HG03196 (cell line): ENCODE results near the gene FDXR.

Experiments
- ATAC-seq: cut with Tn5 transposase; IDR thresholded peaks from one replicate; pipeline ENCODE4 v1.9.1; 2021; ENCODE audit not compliant: unreplicated experiment

FDXR gene

DNA sequence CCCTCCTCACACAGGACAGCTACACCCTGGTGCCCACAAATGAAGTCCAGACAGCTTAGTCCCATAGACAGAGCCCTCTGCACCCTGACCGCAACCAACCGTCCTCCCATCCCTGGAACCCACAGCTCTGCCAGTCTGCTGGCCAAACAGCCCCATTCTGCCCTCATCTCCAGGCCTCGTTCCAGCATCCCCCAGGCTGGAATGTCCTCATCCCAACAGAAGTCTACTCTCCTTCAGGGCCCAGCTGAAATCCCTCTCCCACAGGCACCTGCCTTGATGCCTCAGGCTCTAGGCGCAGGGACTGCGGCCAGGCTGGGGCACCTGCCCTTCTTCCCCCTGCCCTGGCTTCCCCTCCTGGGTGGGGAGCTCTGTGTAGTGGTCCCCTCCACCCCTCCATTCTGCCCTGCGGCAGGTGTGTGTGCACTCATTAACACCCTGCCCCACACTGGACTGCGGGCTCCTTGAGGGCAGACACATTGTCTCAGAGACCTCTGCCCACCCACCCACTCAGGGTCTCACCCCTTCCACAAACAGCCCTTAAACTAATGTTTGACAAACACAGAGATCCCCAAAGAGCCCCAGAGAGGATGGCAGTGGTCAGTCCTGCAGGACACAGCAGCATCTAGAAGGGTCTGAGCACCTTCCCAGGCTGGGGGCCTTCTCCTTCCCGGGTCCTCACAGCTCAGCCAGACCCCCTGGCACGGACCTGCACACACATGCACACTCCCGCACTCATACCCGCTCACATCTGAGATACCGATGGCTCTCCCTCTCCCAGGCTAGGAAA lies 13.9 kb downstream of the FDXR start:
- no peak for ATAC-seq

DNA sequence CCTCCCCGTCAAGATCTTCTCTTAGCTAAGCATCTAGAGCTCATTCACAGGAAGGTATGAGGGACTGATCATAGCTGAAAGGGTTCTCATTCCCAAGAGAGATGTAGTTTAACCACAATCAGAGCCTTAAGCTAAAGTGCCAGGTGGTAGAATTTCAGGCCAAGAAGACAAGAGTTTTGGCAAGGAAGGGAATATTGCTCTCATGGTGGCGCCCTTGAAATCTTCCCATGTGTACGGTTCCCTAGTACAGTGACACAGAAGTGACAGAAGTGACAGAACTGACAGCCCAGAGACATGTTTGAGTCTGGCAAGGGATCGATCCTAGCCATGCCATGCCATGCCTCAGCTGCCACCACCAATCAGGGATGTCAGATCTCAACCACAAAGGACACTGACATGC lies 15.6 kb downstream of the FDXR start:
- ATAC-seq: no peak

DNA sequence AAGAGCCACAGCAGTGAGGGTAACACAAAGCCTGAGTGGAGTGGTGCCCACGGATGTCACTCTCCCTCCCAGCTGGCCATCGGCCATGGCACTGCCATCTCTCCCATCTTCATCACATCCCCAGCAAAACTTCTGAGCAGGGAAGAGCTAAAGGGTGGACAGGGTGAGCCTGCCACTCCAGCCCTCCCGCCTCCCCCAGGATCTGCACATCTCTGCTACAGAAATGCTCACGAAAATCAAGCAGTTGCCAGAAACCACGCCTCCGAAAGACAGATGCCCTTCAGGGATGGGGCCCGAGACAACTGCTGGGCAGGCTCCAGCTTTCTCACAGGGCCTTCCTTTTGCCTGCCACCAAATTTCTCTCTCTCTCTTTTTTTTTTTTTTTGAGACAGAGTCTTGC lies 16.7 kb downstream of the FDXR start:
- ATAC-seq: no peak

DNA sequence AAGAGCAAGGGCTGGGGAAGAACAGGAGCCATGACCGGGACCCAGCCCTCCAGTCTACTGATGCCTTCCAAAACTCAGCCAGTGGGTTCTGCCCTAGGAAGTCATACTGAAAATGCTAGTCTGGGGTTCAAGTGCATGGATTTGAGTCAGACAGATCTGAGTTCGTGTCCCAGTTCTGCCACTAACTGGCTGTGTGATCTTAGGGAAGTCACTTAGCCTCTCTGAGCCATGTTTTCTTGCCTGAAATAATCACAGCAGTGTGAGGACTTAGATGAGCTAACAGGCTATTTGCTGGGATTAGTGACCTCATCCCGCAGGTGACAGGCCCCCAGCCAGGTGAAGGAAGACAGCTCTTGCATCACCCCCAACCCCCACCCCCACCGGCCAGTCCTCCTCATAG lies 17.5 kb downstream of the FDXR start:
- ATAC-seq: no peak

DNA sequence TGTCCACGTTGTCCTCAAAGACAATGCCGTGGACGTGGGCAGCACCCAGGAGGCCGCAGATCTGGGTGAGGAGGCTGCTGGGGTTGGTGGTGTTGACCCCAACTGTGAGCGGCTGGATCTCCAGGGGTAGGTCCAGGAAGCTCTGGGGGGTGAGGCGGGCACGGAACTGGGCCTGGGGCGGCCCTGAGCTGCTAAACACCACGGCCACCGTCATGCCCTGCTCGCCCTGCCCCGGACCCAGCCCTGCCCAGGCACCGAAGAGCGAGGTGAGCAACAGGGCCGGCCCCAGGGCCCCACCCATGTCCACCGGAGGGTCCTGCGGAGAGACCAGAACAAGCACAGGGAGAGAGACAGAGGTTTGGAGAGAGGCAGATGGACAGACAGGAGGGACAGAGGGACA lies 18.0 kb downstream of the FDXR start:
- no peak for ATAC-seq

DNA sequence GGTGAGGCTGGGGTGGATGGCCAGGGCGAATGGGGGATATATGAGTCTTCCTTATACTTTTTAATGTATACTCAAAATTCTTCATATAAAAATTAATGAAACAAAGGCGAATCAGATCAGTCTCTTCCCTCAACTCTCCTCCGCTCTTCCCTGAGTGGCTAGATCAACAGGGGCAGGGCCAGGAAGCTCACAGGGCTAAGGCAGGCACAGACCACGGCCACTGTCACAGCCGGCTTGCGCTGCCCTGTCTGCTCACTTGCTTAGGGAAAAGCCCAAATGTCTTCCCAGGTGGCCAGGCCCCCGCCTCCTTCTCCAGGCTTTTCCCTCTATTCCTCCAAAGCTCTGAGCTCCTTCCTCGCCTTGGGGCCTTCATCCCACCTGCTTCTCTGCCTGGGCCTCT lies 19.1 kb downstream of the FDXR start:
- ATAC-seq: no peak

DNA sequence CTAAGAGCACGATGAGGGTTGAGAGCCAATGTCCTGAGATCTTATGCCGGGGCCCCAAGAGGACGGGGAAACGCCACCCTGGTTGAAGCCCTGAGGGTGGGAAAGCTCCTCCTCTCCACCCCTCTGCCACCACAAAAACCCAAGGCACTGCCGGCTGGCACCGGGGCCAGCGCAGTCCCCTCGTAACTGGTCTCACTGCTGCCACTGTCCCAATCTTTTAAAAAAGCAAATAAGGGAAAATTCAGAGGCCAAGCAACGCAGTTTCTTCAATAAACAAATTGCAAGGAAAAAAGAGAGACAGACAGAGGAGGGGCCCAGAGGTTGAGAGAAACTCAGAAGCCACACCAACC lies 19.8 kb downstream of the FDXR start:
- ATAC-seq: no peak

DNA sequence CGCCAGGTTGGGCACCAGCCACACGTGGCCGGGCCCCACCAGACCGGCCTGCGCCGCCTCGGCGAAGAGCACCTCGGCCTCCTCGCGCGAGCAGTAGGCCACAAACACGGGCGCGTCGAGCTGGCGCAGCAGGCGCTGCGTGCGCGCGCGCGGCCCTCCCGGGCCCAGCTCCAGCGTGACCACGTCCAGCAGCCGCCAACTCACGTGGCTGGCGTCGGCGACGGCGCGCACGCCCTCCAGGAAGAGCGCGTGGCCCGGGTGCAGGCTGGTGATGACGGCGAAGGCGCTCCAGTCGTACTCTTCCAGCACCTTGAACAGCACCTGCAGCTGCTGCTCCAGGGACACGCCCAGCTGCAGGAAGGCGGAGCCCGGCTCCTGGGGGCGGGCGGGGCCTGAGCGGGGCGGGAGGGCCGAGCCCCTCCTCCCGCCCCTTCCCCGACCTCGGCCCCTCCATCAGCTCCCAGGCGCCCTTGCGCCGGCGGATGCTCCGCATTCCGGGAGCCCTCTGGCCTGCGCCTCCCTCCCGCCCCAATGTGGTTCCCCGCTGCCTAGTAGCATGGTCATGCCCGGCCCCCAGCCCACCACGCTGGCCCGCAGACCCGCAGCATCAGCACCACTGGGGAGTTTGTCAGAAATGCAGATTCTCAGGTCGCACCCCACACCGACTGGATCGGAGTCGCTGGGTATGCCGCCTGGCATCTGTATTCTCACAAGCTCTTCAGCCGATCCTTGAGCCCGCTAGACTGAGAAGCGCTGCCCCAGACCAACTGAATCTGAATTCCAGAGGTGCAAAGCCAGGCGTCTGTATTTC lies 20.4 kb downstream of the FDXR start:
- no peak for ATAC-seq

DNA sequence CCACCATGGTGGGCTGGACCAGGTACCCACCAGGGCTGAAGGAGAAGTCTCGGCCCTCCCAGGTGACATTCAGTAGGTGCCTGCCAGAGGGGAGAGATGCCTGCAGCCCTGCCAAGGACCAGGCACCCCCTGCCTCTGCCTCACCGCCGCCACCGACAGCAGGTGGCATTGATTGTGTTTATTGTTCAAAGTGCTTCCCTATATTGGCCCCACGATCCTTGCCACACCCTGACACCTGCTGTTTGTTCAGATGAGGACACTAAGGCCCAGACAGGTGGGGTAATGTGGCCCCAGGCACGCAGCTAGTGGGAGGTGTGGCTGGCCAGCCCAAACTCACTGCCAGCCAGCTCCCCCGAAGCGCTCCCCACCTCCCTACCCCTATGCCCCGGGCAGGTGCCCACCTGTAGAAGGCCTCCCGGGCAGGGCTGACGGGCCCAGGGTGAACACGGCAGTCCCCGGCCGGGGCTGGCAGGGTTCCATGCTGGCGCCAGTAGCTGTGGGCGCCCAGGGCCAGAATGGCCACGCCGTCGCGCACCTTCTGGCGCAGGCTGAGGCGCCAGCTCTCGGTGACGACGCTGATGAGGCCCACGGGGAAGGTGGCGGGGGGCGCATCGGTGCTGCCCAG lies 21.1 kb downstream of the FDXR start:
- no peak for ATAC-seq

DNA sequence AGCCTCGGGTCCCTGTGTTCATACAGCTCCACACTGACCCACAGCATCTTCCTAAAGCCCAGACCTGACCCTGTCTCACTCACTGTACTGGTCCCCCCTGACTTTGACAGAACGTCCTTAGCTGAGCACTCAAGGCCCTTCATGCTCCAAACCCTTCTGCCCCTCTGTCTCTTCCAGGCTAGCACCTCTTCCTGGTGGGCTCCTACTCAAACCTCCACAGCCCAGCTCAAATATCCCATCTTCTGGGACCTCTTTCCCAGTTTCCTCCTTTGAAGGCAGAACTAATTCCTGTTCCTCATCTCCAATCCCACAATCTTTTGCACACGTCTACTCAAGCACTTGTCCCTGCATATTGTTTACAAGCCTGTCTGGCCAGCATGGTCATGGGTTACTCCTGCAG lies 21.9 kb downstream of the FDXR start:
- ATAC-seq: no peak

DNA sequence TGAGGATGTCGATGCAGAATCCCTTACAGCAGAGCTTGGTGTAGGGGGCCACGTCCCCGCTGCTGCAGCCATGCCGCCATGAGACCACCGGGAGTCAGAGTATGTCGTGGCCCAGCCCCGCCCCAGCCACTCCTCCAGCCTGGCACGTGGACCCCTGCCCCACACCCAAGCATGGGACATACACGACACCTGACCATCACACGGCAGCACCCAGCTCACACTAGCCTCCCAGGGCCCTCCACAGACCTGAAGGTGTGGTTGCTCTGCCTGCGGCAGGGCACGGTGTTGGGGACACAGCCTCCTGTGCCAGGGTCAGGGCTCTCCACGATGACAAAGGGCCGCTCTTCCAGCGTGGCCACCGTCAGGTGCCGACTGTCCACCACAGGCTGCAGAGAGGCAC lies 22.5 kb downstream of the FDXR start:
- no peak for ATAC-seq

DNA sequence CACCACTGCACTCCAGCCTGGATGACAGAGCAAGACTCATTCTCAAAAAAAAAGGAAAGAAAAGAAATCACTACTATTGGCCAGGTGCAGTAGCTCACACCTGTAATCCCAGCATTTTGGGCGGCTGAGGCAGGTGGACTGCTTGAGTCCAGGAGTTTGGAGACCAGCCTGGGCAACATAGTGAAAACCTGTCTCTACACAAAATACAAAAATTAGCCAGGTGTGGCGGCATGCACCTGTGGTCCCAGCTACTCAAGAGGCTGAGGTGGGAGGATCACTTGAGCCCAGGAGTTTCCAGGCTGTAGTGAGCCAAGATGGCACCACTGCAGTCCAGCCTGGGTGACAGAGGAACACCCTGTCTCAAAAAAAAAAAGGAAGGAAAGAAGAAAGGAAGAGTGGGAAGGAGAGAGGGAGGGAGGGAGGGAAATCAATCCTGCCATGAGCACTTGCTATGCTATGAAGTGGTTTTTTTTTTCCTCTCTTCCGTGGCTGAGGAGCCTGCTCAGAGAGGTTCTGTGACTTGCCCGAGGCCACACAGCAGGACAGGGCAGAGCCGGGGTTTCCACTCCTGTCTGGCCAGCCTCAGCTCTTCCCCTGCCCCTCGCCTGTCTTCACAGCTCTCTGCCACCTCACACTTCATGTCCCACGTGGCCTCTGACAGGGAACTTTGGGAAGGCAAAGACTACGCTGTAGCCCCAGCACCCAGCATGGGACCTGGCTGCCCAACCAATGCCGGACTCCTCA lies 24.0 kb downstream of the FDXR start:
- ATAC-seq: no peak

DNA sequence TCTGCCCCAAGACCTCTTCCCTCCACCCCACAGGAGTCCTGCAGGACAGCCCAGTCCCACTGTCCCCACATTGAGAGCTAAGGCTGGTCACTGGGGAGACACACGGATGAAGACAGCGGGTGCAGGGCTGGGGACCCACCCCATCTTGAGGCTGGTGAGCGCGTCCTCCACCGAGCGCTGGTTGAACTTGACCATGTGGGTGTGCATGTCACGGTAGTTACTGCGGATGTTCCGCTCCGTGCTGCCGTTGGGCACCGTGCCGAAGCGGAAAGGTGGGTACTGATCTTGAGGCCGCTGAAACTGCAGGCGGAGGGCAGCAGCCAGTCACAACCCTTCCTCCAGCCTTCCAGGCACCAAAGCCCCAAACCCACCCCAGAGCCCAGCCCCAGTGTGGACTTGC lies 26.2 kb downstream of the FDXR start:
- ATAC-seq: no peak

DNA sequence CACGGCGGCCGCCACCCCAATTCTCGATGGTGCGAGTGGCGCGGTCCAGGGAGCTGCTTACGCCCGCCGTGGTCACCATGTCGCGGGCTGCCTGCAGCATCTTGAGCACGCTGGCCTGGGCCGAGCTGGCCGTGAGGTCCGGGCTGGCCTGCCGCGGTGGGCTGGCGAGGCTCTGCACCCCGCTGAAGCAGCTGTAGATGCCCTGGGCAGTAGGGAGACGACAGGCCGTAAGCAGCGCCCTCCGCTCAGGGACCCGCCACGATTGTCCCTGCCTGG lies 29.5 kb downstream of the FDXR start:
- no peak for ATAC-seq

DNA sequence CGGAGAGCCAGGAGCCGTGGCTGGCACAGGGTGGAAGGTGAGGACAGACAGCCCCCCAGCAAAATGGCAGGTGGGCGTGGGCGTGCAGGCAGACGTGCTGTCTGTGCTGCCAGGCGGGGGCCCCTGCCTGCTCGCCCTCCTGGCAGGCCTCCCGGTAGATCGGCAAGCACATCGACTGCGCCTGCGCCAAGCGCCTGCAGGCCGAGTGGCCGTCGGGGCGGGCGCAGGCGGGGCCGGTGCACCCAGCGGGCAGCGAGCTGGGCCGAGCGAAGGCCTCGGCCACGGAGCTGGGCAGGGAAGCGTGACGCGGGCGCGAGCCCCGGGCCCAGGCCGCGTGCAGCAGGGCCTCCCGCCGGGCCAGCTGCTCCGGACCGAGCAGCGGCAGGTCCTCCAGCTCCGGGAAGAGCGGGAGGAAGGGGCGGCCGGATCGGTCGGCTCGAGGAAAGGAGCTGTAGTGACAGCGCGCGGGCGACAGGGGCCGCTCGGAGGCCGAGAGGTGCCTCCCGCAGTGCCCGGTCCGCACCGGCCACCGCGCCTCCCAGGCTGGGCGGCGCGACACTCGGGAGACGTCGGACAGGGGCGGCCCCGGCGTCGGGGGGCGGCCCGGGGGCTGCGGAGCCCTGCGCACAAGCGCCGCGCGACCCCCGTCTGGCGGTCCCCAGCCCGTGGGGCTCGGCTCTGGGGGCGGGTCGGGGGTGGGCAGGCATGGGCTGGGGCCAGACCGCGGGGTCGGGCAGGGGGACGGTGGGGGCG lies 30.0 kb downstream of the FDXR start:
- no peak for ATAC-seq

DNA sequence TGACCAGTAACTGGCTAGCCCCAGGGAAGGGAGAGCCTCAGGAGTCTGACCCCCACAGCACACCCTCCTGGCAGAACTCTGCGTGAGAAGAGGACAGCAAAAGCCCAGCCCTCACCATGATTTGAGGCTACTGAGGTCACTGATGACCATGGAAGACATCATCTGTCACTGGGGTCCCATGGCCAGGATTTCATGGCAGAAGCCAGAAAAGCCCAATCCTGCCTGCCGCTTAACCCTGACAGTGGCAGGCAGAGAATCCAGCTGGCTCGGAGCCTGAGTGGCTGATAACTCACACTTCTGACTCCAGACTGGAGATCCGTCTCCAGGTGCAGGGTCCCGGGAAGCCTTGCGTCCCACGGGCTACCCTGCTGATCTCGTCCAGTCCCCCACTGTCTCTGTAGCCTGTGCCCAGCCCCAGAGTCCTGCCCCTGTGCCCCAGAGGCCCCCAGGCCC lies 30.6 kb downstream of the FDXR start:
- no peak for ATAC-seq

DNA sequence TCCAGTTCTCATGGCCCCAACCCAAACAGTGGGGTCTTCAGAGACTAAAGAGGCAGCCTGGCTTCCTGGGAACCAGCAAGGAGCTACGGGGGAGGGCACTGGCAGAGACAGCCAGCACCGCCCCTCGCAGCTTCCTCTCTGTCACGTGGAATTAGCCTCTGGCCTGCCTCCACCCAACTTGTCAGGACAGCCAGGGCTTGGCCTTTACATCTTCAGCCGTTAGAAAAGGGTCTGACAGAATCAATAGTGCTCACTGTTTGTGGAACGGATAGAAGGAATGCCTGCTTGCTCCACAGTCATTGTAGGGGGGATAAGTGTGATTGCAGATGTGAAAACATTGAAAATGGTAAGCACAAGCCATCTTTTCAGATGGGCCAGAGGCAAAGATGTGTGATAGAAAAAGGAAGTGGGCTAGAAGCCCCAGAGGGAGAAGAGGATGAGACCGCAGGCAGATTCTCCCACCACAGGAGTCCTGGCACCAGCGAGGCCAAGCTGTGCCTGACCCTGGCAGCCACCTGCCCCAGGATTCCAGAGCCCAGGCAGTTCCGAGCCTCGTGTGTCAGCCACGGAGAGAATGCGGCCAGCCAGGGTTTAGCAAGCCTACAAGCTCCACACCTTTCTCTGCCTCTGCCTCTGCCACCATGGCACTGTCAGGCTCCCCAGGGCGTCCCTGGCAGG lies 31.7 kb downstream of the FDXR start:
- ATAC-seq: no peak

DNA sequence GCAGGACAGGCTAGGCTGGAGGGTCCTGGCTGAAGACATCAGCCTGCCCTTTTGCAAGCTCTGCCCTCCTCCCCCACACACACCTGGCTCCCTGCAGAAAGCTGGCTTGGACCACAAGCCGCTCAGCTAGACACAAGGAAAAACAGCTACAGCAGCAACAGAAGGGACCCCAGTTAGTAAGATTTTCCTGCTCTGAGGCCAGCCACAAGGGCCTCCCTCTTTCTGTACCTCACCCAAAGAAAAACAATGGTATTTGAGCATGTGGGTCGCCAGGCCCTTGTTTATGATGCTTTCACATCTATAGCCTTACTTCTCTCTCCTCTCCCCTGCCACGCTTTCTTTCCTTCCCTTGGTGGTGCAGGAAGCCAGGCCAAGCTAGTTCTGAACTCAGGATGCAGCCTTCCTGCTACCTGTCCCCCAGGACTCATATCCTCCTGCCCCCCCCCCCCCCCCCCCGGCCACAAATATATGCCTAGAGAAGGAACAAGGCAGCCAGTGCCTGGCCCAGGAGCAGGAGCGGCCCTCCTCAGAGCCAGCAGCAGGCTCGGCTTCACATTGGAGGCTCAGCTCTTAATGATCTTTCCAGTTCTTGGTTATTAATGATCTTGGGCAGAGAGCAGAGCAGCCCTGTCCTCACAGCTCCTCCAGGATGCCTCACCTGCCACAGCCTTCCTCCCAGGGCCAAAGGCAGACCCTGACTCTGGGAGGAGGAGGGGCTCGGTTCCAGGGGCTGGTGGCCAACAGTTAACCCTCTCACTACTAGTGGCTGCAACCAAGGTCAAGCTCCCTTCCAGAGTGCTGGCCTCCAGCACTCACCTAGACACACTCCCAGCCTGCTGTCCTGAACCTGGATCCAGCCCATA lies 32.6 kb downstream of the FDXR start:
- no peak for ATAC-seq

DNA sequence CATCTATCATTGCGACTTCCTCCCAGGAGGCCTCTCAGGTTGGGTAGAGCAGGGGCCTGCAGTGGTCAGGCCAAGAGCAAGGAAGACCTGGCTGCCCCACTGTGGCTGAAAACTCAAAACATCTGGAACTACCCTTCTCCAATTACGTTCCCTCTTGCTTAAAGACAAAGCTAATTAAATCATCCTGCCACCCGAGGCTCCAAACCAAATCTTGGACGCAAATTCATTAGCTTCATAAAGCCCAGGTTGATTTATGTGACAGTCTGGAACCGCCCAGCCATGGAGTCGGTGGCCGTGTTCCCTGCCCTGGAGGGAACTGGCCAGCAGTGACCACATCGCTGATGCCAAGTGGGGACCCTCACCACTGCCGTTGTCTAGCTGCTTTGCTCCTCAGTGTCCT lies 34.5 kb downstream of the FDXR start:
- no peak for ATAC-seq
